ENCODE measurements around the gene NCAPH2.

The NCAPH2 gene

DNA sequence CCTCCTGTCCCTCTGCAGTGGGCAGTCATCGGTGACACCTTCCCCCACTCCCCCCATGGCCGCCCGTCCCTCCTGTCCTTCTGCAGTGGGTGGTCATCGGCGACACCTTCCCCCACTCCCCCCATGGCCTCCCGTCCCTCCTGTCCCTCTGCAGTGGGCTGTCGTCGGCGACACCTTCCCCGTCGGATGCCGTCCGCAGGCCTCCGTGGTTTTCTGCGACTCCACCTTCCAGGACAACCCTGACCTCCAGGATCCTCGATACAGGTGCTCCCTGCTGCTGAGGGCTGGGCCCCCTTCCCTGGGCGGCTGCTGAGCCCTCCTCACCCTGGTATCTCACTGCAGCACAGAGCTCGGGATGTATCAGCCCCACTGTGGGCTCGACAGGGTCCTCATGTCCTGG, 19.1 kb upstream of the NCAPH2 start:
- DNase-seq (ENCODE audit: low spot score), result no peak
- TF ChIP-seq, protein P1, sequence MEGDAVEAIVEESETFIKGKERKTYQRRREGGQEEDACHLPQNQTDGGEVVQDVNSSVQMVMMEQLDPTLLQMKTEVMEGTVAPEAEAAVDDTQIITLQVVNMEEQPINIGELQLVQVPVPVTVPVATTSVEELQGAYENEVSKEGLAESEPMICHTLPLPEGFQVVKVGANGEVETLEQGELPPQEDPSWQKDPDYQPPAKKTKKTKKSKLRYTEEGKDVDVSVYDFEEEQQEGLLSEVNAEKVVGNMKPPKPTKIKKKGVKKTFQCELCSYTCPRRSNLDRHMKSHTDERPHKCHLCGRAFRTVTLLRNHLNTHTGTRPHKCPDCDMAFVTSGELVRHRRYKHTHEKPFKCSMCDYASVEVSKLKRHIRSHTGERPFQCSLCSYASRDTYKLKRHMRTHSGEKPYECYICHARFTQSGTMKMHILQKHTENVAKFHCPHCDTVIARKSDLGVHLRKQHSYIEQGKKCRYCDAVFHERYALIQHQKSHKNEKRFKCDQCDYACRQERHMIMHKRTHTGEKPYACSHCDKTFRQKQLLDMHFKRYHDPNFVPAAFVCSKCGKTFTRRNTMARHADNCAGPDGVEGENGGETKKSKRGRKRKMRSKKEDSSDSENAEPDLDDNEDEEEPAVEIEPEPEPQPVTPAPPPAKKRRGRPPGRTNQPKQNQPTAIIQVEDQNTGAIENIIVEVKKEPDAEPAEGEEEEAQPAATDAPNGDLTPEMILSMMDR (conservative IDR thresholded peaks at IDR 0.05; ENCODE audit: low read depth), result no peak
- ChIA-PET CTCF (no interaction called here), POLR2A (ENCODE audit: low non-redundant PET) (no interaction called here)
- H3K27ac ChIP-seq, result no peak overlapping the region

DNA sequence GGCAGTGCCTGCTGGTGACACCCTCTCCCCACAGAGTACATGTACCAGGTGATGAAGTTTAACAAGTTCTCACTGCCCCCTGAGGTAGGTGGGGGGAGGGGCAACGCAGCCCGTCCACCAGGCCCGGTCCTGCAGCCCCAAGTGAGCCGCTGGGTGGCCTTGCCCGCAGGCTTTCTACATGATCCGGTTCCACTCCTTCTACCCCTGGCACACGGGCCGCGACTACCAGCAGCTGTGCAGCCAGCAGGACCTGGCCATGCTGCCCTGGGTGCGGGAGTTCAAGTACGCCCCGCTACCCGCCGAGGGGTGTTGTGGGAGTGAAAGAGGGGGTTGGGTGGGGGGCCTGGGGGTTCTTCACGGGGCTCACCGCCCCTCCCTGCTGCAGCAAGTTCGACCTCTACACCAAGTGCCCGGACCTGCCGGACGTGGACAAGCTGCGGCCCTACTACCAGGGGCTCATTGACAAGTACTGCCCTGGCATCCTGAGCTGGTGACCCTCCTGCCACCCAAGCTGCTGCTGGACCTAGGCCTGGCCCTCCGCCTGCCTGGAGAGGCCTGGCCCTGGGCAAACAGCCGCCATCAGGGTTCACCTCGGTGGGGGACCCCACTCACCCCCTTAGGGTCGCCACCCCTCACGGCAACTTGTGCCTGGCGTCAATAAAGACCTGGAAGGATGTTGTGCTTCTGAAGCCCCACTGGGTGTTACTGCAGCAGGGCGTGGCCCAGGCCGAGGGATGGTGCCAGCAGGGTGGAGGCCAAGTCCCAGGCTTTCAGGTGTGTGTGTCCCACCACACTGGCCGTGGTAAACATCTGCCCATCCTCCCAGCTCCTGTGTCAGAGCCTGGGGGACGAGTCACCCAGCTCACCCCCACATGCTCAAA, 18.4 kb upstream of the NCAPH2 start:
- ChIA-PET POLR2A (ENCODE audit: low non-redundant PET) (no interaction called here), CTCF (no interaction called here)
- DNase-seq (ENCODE audit: low spot score), result no peak
- H3K27ac ChIP-seq, result no peak overlapping the region
- TF ChIP-seq, protein P1 (conservative IDR thresholded peaks at IDR 0.05; ENCODE audit: low read depth), result no peak

DNA sequence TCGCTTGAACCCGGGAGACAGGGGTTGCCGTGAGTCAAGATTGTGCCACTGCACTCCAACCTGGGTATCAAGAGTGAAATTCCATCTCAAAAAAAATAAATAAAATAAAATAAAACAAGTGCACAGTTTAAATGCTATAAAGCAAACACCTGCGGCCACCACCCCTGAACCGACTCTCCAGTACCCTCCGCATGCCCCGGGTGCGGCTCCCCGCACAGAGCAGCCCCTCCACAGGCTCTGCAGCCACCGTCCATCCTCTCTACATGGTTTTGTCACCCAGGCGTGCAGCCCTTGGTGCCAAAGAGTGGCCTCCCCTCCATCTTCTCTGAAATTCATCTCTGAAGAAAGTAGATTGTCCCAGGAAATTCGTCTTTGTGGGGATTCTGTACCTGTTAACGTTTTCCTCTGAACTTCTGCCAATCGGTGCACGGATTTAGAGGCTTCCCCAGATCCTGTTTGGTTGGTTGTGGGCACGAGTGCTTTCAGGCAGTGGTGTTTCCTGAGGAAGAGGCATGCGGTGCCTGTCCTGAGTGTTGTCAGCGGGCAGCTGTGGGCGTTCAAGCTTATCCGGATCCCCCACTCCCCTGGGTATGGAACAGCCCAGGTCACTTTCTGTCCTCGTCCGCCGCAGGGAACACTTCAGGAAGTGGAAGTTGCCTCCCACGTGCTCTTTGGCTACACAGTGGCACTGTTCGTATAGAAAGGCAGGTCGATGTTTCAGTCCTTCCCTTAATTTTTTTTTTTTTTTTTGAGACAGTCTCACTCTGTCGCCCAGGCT, 17.3 kb upstream of the NCAPH2 start:
- ChIA-PET POLR2A (ENCODE audit: low non-redundant PET) (no interaction called here), CTCF (no interaction called here)
- H3K27ac ChIP-seq, result no peak overlapping the region
- TF ChIP-seq, protein P1 (conservative IDR thresholded peaks at IDR 0.05; ENCODE audit: low read depth), result no peak
- DNase-seq (ENCODE audit: low spot score), result no peak

DNA sequence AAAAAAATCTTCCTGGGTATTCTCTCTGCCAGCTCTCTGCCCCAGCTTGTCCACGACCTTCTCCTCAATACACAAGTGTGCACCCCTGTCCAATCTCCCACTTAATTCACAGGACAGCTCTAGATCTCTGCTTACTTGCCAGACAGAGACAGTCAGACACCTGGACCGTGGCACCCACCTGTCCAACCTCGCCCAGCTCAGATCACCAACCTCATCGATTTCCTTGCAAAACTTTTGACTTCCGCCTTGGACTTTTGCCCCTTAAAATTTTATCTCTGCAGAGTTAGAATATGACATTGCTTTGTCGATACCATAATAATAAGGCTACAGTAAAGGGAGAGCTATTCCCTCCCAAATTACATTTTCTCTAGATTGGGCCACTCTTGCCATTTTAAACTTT, 10.9 kb upstream of the NCAPH2 start:
- DNase-seq (ENCODE audit: low spot score), result no peak
- TF ChIP-seq, protein P1 (conservative IDR thresholded peaks at IDR 0.05; ENCODE audit: low read depth), result no peak
- H3K27ac ChIP-seq, result no peak overlapping the region
- POLR2A ChIA-PET (ENCODE audit: low non-redundant PET), result no interaction called here
- CTCF ChIA-PET, result interaction anchor here (0.8 kb wide), 1 partner anchor 28 kb away, joined by 3 read pairs; no protein-coding TSS in a partner anchor

DNA sequence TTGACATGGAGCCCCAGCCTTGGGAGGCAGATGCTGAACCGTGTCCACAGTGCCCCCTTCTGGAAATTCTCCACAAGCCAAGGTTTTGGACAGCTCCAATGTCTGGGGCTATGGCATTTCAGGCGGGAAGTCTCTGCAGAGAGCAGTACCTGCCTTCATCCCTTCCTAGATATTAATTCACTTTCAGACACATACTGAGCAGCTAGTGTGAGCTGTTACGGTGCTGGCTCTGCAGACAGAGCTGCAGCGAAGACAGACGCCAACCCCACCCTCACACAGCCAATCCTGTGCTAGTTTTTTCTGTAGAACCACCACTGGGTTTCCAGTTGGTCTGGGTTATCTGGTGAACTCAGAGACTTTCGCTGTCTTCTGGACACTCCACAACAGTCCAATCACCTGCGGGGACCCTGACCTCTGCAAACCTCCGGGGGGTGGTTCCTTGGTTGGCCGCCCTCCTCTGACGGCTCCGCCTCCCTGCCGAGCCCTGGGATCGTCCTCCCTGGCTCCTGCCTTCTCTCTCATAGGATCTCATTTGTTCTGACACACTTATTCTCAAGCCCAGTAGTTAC, 9.6 kb upstream of the NCAPH2 start:
- TF ChIP-seq, protein P1 (conservative IDR thresholded peaks at IDR 0.05; ENCODE audit: low read depth), result peak; percentile 39; the same call in 1 of the 2 replicates
- H3K27ac ChIP-seq, result 0 out of 2 replicates have a peak overlapping the region, but pooled peaks have one; percentile 15
- no peak for DNase-seq (ENCODE audit: low spot score)
- POLR2A ChIA-PET (ENCODE audit: low non-redundant PET), result no interaction called here
- CTCF ChIA-PET, result interaction anchor here (1.0 kb wide), 1 partner anchor 20 kb away, joined by 3 read pairs; no protein-coding TSS in a partner anchor

DNA sequence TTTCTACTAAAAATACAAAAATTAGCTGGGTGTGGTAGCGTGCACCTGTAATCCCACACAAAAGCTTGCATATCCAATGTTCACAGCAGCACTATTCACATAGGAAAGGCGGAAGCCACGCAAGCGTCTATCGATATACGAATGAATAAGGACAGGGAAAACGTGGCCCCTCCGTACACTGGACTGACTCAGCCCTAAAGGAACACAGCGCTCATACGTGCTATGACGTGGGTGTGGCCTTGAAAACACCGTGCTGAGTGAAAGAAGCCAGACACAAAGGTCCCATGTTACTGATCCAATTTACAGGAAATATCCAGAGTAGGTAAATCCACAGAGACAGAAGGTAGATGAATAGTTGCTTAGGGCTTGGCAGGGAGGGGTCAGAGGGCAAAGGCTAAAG, 7.6 kb upstream of the NCAPH2 start:
- POLR2A ChIA-PET (ENCODE audit: low non-redundant PET), result no interaction called here
- no peak for DNase-seq (ENCODE audit: low spot score)
- CTCF ChIA-PET, result no interaction called here
- TF ChIP-seq, protein P1 (conservative IDR thresholded peaks at IDR 0.05; ENCODE audit: low read depth), result no peak
- no peak overlapping the region for H3K27ac ChIP-seq

All from RWPE1 (cell line).